Coronary artery (tissue), 2 donors: ENCODE data around the gene DMKN.
A peak's percentile ranks its signal among the peaks of the same experiment; 100 is the strongest.

Source experiments
- DNase-seq: peaks from one replicate; pipeline ENCODE4 v3.0.0-alpha.2; 2017; ENCODE audit warnings: low spot score
- H3K27ac ChIP-seq, 2 donors: fragments of 200-600 bp; sonication (generic); one replicate each; pipeline ENCODE4 v1.5.1; 2016 to 2019
- H3K4me3 ChIP-seq: fragments of 200-600 bp; sonication (generic); 2 replicates; pipeline ENCODE4 v1.5.1; 2016; ENCODE audit warnings: mild to moderate bottlenecking, moderate library complexity
- CTCF ChIP-seq: fragments of 200-600 bp; sonication (generic); IDR thresholded peaks from one replicate; pipeline ENCODE4 v1.5.1; 2019; ENCODE audit warnings: antibody characterized with exemption

DMKN gene

GRCh38 chr19:35521124-35521743, 7.8 kb upstream of the DMKN start:
- no peak overlapping the region for H3K27ac ChIP-seq
- H3K4me3 ChIP-seq, result no peak overlapping the region
- peak; percentile 61 for DNase-seq
- TF ChIP-seq CTCF, result no peak

- Histone ChIP-seq H3K4me3 (no peak overlapping the region), H3K27ac (no peak overlapping the region)
- no peak for DNase-seq
- no peak for TF ChIP-seq CTCF
Observed at GRCh38 chr19:35519291-35519690, 5.8 kb upstream of the DMKN start.

GRCh38 chr19:35518313-35518712, 4.9 kb upstream of the DMKN start:
- no peak for DNase-seq
- no peak overlapping the region for H3K27ac ChIP-seq
- TF ChIP-seq CTCF, result no peak

GRCh38 chr19:35517342-35517741, 3.9 kb upstream of the DMKN start:
- no peak for TF ChIP-seq CTCF
- DNase-seq, result no peak
- no peak overlapping the region for H3K27ac ChIP-seq
- H3K4me3 ChIP-seq, result no peak overlapping the region

More at GRCh38 chr19:35518313-35518712, 4.9 kb upstream of the DMKN start:
- no peak overlapping the region for H3K4me3 ChIP-seq

GRCh38 chr19:35516310-35516709, 2.9 kb upstream of the DMKN start:
- no peak for TF ChIP-seq CTCF
- DNase-seq, result no peak
- H3K4me3 ChIP-seq, result no peak overlapping the region

GRCh38 chr19:35514282-35514809, 897 bp upstream of the DMKN start:
- Histone ChIP-seq H3K4me3 (no peak overlapping the region), H3K27ac (no peak overlapping the region)
- no peak for TF ChIP-seq CTCF
- no peak for DNase-seq

More at GRCh38 chr19:35516310-35516709, 2.9 kb upstream of the DMKN start:
- no peak overlapping the region for H3K27ac ChIP-seq

- DNase-seq, result no peak
- Histone ChIP-seq H3K4me3 (no peak overlapping the region), H3K27ac (no peak overlapping the region)
- no peak for TF ChIP-seq CTCF
Observed at GRCh38 chr19:35512831-35513627, 420 bp downstream of the DMKN start.
